OCI-LY3 (cell line): Measurements from ENCODE around the gene PLEK.
A peak's percentile ranks its signal among the peaks of the same experiment; 100 is the strongest.

Experiments
- H2AFZ ChIP-seq: fragments of 200-600, 300-600 bp; shearing (Covaris generic); 2 replicates; pipeline ENCODE4 v1.6.0; 2014; ENCODE audit warnings: antibody characterized with exemption, low read depth, low read length
- H3K27ac ChIP-seq: fragments of 200-600, 300-600 bp; sonication (generic); 2 replicates; pipeline ENCODE4 v1.5.1; 2014; ENCODE audit warnings: mild to moderate bottlenecking, low read length, moderate library complexity, mixed read lengths
- H3K27me3 ChIP-seq: fragments of 200-600, 300-600 bp; sonication (generic); 2 replicates; pipeline ENCODE4 v1.6.1; 2014; ENCODE audit warnings: low read depth, low read length, mixed read lengths
- H3K36me3 ChIP-seq: fragments of 200-600, 300-600 bp; sonication (generic); replicated peaks from 2 replicates; pipeline ENCODE3; 2014; ENCODE audit warnings: low read depth, low read length, mixed read lengths
- H3K4me1 ChIP-seq: fragments of 300-600, 200-600 bp; sonication (generic); 2 replicates; pipeline ENCODE4 v1.6.1; 2014; ENCODE audit warnings: low read length, mixed read lengths
- H3K4me2 ChIP-seq: fragments of 200-600, 300-600 bp; sonication (generic); 2 replicates; pipeline ENCODE4 v1.6.1; 2014; ENCODE audit warnings: low read length, mixed read lengths
- H3K4me3 ChIP-seq: fragments of 300-600, 200-600 bp; sonication (generic); 2 replicates; pipeline ENCODE4 v1.5.1; 2014; ENCODE audit warnings: antibody characterized with exemption, mild to moderate bottlenecking, low read length, moderate library complexity
- H3K79me2 ChIP-seq: fragments of 300-600, 200-600 bp; shearing (Covaris generic); 2 replicates; pipeline ENCODE4 v1.6.1; 2014; ENCODE audit warnings: mild to moderate bottlenecking, low read length, mixed read lengths
- H3K9ac ChIP-seq: fragments of 300-600, 200-600 bp; shearing (Covaris generic); 2 replicates; pipeline ENCODE4 v1.6.0; 2014; ENCODE audit warnings: mild to moderate bottlenecking, low read length, moderate library complexity
- H3K9me3 ChIP-seq: fragments of 200-600, 300-600 bp; shearing (Covaris generic); 2 replicates; pipeline ENCODE4 v1.6.1; 2014; ENCODE audit warnings: low read length, mixed read lengths; ENCODE audit not compliant: insufficient read depth
- H4K20me1 ChIP-seq: fragments of 200-600, 300-600 bp; sonication (generic); 2 replicates; pipeline ENCODE4 v1.6.1; 2016; ENCODE audit warnings: low read length, mixed read lengths; ENCODE audit not compliant: insufficient read depth
- CTCF ChIP-seq: fragments of 200-600, 300-600 bp; sonication (generic); IDR thresholded peaks from 2 replicates; pipeline ENCODE4 v1.5.1; 2014; ENCODE audit warnings: antibody characterized with exemption, low read length, low read depth
- EZH2phosphoT487 ChIP-seq: fragments of 200-600 bp; shearing (Covaris generic); IDR thresholded peaks from 2 replicates; pipeline ENCODE4 v1.6.1; 2018; ENCODE audit warnings: antibody characterized with exemption, mixed run types, low read depth

The PLEK gene

DNA sequence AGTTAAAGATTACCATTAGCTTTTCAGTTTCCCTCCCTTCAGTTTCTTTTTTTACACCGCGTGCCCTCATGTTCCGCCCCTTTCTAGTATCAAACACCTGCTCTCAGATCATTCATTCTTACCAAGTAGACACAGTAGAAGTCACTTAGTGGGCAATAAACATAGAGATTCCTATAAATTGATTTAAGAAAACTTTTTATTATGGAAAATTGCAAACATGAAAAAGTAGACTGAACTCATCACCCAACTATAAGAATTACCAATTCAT is 24.1 kb upstream of the PLEK start:
- Histone ChIP-seq H2AFZ (no peak overlapping the region), H3K79me2 (no peaks in the 10 kb centered on the region), H3K27ac (no peak overlapping the region), H3K27me3 (peaks cover 16% of the 10 kb centered on the region), H3K4me1 (peaks cover 17% of the 10 kb centered on the region), H3K4me3 (no peak overlapping the region), H3K36me3 (no peaks in the 10 kb centered on the region), H3K9ac (no peak overlapping the region), H3K4me2 (peak overlapping the region; percentile 47), H4K20me1 (no peaks in the 10 kb centered on the region), H3K9me3 (no peaks in the 10 kb centered on the region)
- TF ChIP-seq CTCF, result no peak
- TF ChIP-seq EZH2phosphoT487, result no peak

- Histone ChIP-seq H3K27me3 (peaks cover 19% of the 10 kb centered on the region), H4K20me1 (no peaks in the 10 kb centered on the region), H3K4me3 (peak overlapping the region; percentile 20), H3K9ac (no peak overlapping the region), H3K4me1 (peaks cover 17% of the 10 kb centered on the region), H3K36me3 (no peaks in the 10 kb centered on the region), H3K4me2 (peak overlapping the region; percentile 47), H2AFZ (no peak overlapping the region), H3K79me2 (no peaks in the 10 kb centered on the region), H3K27ac (no peak overlapping the region), H3K9me3 (no peaks in the 10 kb centered on the region)
- TF ChIP-seq CTCF (no peak), EZH2phosphoT487 (no peak)
Observed at GRCh38 chr2:68341583-68341982, 23.5 kb upstream of the PLEK start.

DNA sequence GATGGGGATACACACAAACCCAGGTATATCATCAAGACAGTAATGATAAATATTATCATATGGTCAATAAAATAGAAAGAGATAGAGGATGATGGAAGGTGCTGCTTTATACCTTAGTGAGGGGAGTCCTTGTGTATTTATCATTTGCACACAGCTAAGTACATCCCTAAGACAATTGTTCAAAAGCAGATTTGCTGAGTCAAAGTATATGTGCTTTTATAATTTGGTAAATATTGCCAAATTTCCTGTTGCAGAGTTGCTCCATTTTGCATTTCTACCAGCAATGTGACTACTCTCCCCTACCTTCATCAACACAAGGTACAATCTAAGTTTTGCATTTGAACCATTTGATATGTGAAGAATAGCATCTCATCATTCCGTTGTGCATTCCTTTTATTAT is 22.6 kb upstream of the PLEK start:
- Histone ChIP-seq H3K4me2 (no peak overlapping the region), H3K27me3 (peaks cover 19% of the 10 kb centered on the region), H3K79me2 (no peaks in the 10 kb centered on the region), H4K20me1 (no peaks in the 10 kb centered on the region), H3K9ac (no peak overlapping the region), H2AFZ (no peak overlapping the region), H3K27ac (no peak overlapping the region), H3K9me3 (no peaks in the 10 kb centered on the region), H3K36me3 (no peaks in the 10 kb centered on the region), H3K4me1 (peaks cover 17% of the 10 kb centered on the region), H3K4me3 (no peak overlapping the region)
- no peak for TF ChIP-seq CTCF
- TF ChIP-seq EZH2phosphoT487, result no peak

- TF ChIP-seq CTCF (no peak), EZH2phosphoT487 (no peak)
- no peak overlapping the region for H3K4me2 ChIP-seq
- H3K79me2 ChIP-seq, result no peaks in the 10 kb centered on the region
- H3K4me1 ChIP-seq, result peaks cover 17% of the 10 kb centered on the region
- H3K36me3 ChIP-seq, result no peaks in the 10 kb centered on the region
- no peak overlapping the region for H2AFZ ChIP-seq
- no peaks in the 10 kb centered on the region for H3K9me3 ChIP-seq
- no peak overlapping the region for H3K4me3 ChIP-seq
- no peaks in the 10 kb centered on the region for H4K20me1 ChIP-seq
- H3K9ac ChIP-seq, result no peak overlapping the region
- H3K27me3 ChIP-seq, result peaks cover 19% of the 10 kb centered on the region
- no peak overlapping the region for H3K27ac ChIP-seq
Observed at GRCh38 chr2:68344031-68344430, 21.1 kb upstream of the PLEK start.
